T-helper 2 cell (primary cell): ENCODE data around the gene C13orf46.

Experiments
- DNase-seq, 5 experiments: peaks; one replicate each; pipeline versions ENCODE4 v3.0.0 to v3.0.0-alpha.2; 2012 to 2022

The C13orf46 gene

GRCh38 chr13:114009590-114010400 is 35.9 kb upstream of the C13orf46 start:
- DNase-seq = no peak

- DNase-seq = no peak
Observed at GRCh38 chr13:114008964-114009589, 35.2 kb upstream of the C13orf46 start.

- no peak for DNase-seq
Observed at GRCh38 chr13:114007566-114007965, 33.7 kb upstream of the C13orf46 start.

GRCh38 chr13:114005206-114005724 is 31.4 kb upstream of the C13orf46 start:
- no peak for DNase-seq

- DNase-seq = no peak
Observed at GRCh38 chr13:114004420-114005205, 30.7 kb upstream of the C13orf46 start.

GRCh38 chr13:114002771-114003321 is 29.0 kb upstream of the C13orf46 start:
- DNase-seq = no peak

- DNase-seq = no peak
Observed at GRCh38 chr13:114002009-114002544, 28.2 kb upstream of the C13orf46 start.

- DNase-seq = no peak
Observed at GRCh38 chr13:114001331-114002008, 27.6 kb upstream of the C13orf46 start.

GRCh38 chr13:114000151-114001040 is 26.5 kb upstream of the C13orf46 start:
- DNase-seq = no peak

- DNase-seq = no peak
Observed at GRCh38 chr13:113999618-113999910, 25.7 kb upstream of the C13orf46 start.

- no peak for DNase-seq
Observed at GRCh38 chr13:113998781-113999617, 25.1 kb upstream of the C13orf46 start.

GRCh38 chr13:113997845-113998751 is 24.2 kb upstream of the C13orf46 start:
- no peak for DNase-seq

GRCh38 chr13:113996912-113997745 is 23.3 kb upstream of the C13orf46 start:
- no peak for DNase-seq

GRCh38 chr13:113996081-113996911 is 22.4 kb upstream of the C13orf46 start:
- no peak for DNase-seq

GRCh38 chr13:113995051-113995601 is 21.2 kb upstream of the C13orf46 start:
- no peak for DNase-seq

GRCh38 chr13:113992276-113993005 is 18.6 kb upstream of the C13orf46 start:
- DNase-seq = no peak
